DMS 273 (cell line): ENCODE results near the gene VSNL1.

Experiments
- DNase-seq: peaks from one replicate; lab custom pipeline; 2025; ENCODE audit not compliant: unreplicated experiment; lab: John Stamatoyannopoulos, UW

VSNL1 gene

DNA sequence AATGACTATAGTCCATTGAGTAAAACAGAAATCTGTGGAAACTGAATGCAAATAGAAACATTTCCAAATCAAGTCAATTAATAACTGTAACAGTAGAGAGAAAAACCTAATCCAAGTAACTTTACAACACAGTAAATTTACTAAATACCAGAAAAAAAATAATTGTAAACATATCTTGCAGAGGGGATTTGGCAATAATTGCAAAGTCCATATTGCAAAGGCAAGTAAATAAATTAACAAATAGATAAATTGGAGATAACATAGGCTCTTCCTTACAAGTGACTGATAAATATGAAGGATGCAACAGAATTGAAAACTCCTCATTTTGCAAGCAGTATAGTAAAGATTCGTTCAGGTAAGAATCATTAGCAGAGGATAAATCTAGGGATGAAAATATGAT lies 148.1 kb downstream of the VSNL1 start:
- no peak for DNase-seq

DNA sequence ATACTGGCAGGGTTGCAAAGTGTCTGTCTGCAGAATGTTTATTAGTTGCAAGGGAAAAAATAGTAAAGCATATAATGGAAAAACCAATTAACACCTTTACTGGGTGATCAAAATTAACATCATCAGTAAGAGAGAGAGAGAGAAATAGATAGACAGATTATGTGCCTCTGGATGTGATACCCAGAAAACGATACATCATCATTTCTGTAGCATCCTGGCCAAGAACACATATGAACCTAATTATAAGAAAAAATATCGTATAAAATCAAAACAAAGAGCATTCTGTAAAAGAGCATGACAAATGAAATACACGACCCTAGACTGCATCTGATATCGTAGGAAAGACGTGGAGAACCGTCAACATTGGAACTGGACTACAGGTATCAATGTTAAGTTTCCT lies 148.5 kb downstream of the VSNL1 start:
- DNase-seq = no peak

DNA sequence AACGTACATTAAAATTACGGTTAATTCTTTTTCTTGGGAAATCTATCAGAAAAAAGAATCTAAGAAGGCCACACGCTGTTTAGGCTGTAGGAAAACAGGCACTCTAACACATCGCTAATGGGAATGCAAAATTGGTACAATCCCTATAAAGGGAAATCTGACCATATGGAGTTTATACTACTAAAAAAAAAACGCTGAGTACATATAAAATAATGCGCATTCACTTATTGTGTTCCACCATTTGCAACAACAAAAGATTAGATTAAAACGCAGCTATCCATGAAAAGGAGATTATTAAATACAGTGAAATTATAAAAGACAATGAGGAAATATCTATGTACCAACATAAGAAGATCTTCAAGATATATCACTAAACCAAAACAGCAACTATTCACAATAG lies 150.3 kb downstream of the VSNL1 start:
- DNase-seq = no peak
